GM23338 (cell line): ENCODE results near the gene CAMTA1. TPM values are rescaled to one million over a fixed set of nuclear protein-coding genes. Genes with fewer than 3 reads are reported as not detected.

Experiments
- ATAC-seq: fragments of 200-7000 bp; cut with Tn5 transposase; 3 replicates; pipeline ENCODE4 v1.9.1; 2020
- DNase-seq: peaks from one replicate; pipeline ENCODE4 v3.0.0-alpha.2; 2015; ENCODE audit warnings: low spot score
- H2AFZ ChIP-seq: fragments of 200-600 bp; sonication (generic); 2 replicates; pipeline ENCODE4 v1.8.0; 2016; ENCODE audit warnings: antibody characterized with exemption, mild to moderate bottlenecking, moderate library complexity
- H3F3A ChIP-seq: fragments of 200-600 bp; sonication (generic); replicated peaks from 2 replicates; pipeline ENCODE4 v1.8.0; 2017; ENCODE audit warnings: antibody characterized with exemption, mixed run types, low read depth
- H3K27ac ChIP-seq: fragments of 200-600 bp; sonication (generic); 2 replicates; pipeline ENCODE4 v1.6.1; 2016; ENCODE audit warnings: low read depth
- H3K27me3 ChIP-seq: fragments of 200-600 bp; sonication (generic); 2 replicates; pipeline ENCODE4 v1.8.0; 2016; ENCODE audit warnings: mild to moderate bottlenecking, mixed run types, moderate library complexity; ENCODE audit not compliant: insufficient read depth
- H3K36me3 ChIP-seq: fragments of 200-600 bp; sonication (generic); 2 replicates; pipeline ENCODE4 v1.8.0; 2016; ENCODE audit warnings: mild to moderate bottlenecking; ENCODE audit not compliant: insufficient read depth
- H3K4me1 ChIP-seq: fragments of 200-600 bp; sonication (generic); 2 replicates; pipeline ENCODE4 v1.8.0; 2016; ENCODE audit warnings: mild to moderate bottlenecking, moderate library complexity; ENCODE audit not compliant: insufficient read depth
- H3K4me2 ChIP-seq: fragments of 200-600 bp; sonication (generic); 2 replicates; pipeline ENCODE4 v1.7.1; 2017; ENCODE audit warnings: mixed run types
- H3K4me3 ChIP-seq: fragments of 200-600 bp; sonication (generic); 2 replicates; pipeline ENCODE4 v1.6.1; 2016; ENCODE audit warnings: mixed run types
- H3K79me2 ChIP-seq: fragments of 200-600 bp; sonication (generic); replicated peaks from 2 replicates; pipeline ENCODE4 v1.8.0; 2017; ENCODE audit warnings: mild to moderate bottlenecking; ENCODE audit not compliant: insufficient read depth
- H3K9me2 ChIP-seq: fragments of 200-600 bp; sonication (generic); 2 replicates; pipeline ENCODE4 v1.8.0; 2017; ENCODE audit not compliant: insufficient read depth
- H4K20me1 ChIP-seq: fragments of 200-600 bp; sonication (generic); replicated peaks from 2 replicates; pipeline ENCODE4 v1.8.0; 2017; ENCODE audit warnings: mild to moderate bottlenecking; ENCODE audit not compliant: insufficient read depth
- H3K27ac Mint-ChIP-seq: 2 replicates; pipeline ENCODE4 v1.8.0; 2020; ENCODE audit warnings: inconsistent platforms, mild to moderate bottlenecking, moderate library complexity, mixed read lengths
- H3K27me3 Mint-ChIP-seq: 3 replicates; pipeline ENCODE4 v1.8.0; 2022; ENCODE audit warnings: low read depth, mild to moderate bottlenecking, moderate library complexity, mixed read lengths, inconsistent platforms; ENCODE audit not compliant: insufficient read depth, poor library complexity
- H3K36me3 Mint-ChIP-seq: 3 replicates; pipeline ENCODE4 v1.8.0; 2021; ENCODE audit warnings: low read depth, mild to moderate bottlenecking, inconsistent platforms, moderate library complexity, mixed read lengths
- H3K4me1 Mint-ChIP-seq: 3 replicates; pipeline ENCODE4 v1.8.0; 2020; ENCODE audit warnings: mild to moderate bottlenecking, inconsistent platforms, mixed read lengths
- H3K4me3 Mint-ChIP-seq: 3 replicates; pipeline ENCODE4 v1.8.0; 2021; ENCODE audit warnings: moderate library complexity, mild to moderate bottlenecking, inconsistent platforms, mixed read lengths
- H3K9me3 Mint-ChIP-seq: 3 replicates; pipeline ENCODE4 v1.8.0; 2020; ENCODE audit warnings: moderate library complexity, mild to moderate bottlenecking, inconsistent platforms, mixed read lengths
- EZH2 ChIP-seq: fragments of 200-600 bp; sonication (generic); IDR thresholded peaks from one replicate; pipeline ENCODE4 v1.8.0; 2017; ENCODE audit warnings: antibody characterized with exemption, mild to moderate bottlenecking, low read depth; ENCODE audit not compliant: unreplicated experiment
- EZH2phosphoT487 ChIP-seq: fragments of 200-600 bp; sonication (generic); IDR thresholded peaks from one replicate; pipeline ENCODE4 v1.8.1; 2018; ENCODE audit warnings: antibody characterized with exemption; ENCODE audit not compliant: unreplicated experiment
- JUNB ChIP-seq: IDR thresholded peaks from one replicate; pipeline ENCODE4 v1.6.1; 2016; ENCODE audit warnings: antibody characterized with exemption; ENCODE audit not compliant: unreplicated experiment
- STAT1 ChIP-seq: IDR thresholded peaks from one replicate; pipeline ENCODE4 v1.6.1; 2016; ENCODE audit warnings: antibody characterized with exemption; ENCODE audit not compliant: unreplicated experiment
- ZNF462 ChIP-seq: fragments of 250-450 bp; sonication (Bioruptor Pico); IDR thresholded peaks from 2 replicates; pipeline ENCODE4 v1.5.0; 2020; ENCODE audit warnings: mild to moderate bottlenecking, moderate library complexity
- polyA plus RNA-seq: library from polyadenylated mRNA; unstranded; fragments of >200 nt; fragmentation: Nextera tagmentation; extraction: Ambion mirVana; gene quantifications from 2 replicates; pipeline ENCODE4 v1.2.1, GENCODE V29; 2016
- total RNA-seq: library from RNA; depleted of rRNA; stranded (reverse); fragments of >200 nt; shearing (Covaris generic); gene quantifications from 2 replicates; pipeline ENCODE4 v1.2.3, GENCODE V29; 2014

Gene CAMTA1
- total and polyA plus RNA-seq, 2 experiments from 2014 or later = 115 to 519 TPM

GRCh38 chr1:7365706-7366105 is 580.5 kb downstream of the CAMTA1 start:
- Mint-ChIP-seq H3K4me1 (no peaks in the 10 kb centered on the region), H3K27me3 (peaks cover 3% of the 10 kb centered on the region), H3K27ac (no peak overlapping the region), H3K9me3 (no peaks in the 10 kb centered on the region), H3K4me3 (no peak overlapping the region), H3K36me3 (no peaks in the 10 kb centered on the region)
- H2AFZ ChIP-seq = no peak overlapping the region
- DNase-seq (no peak), ATAC-seq (no peak)
- H3F3A ChIP-seq = no peaks in the 10 kb centered on the region
- H3K27ac ChIP-seq = no peak overlapping the region
- peaks cover 18% of the 10 kb centered on the region; the same call in 1 of the 2 replicates for H3K9me2 ChIP-seq
- no peak overlapping the region for H3K4me3 ChIP-seq
- TF ChIP-seq EZH2phosphoT487 = no peak
- no peak for TF ChIP-seq ZNF462
- no peaks in the 10 kb centered on the region for H3K36me3 ChIP-seq
- no peaks in the 10 kb centered on the region for H4K20me1 ChIP-seq
- no peaks in the 10 kb centered on the region for H3K27me3 ChIP-seq
- H3K79me2 ChIP-seq = no peaks in the 10 kb centered on the region
- H3K4me2 ChIP-seq = no peak overlapping the region
- no peaks in the 10 kb centered on the region for H3K4me1 ChIP-seq

GRCh38 chr1:7366286-7366954 is 581.2 kb downstream of the CAMTA1 start:
- Histone ChIP-seq H3K27me3 (no peaks in the 10 kb centered on the region), H3K4me1 (no peaks in the 10 kb centered on the region), H3F3A (no peaks in the 10 kb centered on the region), H3K4me2 (no peak overlapping the region), H4K20me1 (no peaks in the 10 kb centered on the region), H3K27ac (no peak overlapping the region), H3K9me2 (peaks cover 14% of the 10 kb centered on the region; the same call in 1 of the 2 replicates), H3K79me2 (no peaks in the 10 kb centered on the region), H3K36me3 (no peaks in the 10 kb centered on the region), H2AFZ (no peak overlapping the region), H3K4me3 (no peak overlapping the region)
- Mint-ChIP-seq H3K4me3 (no peak overlapping the region), H3K36me3 (no peaks in the 10 kb centered on the region), H3K27ac (no peak overlapping the region), H3K4me1 (no peaks in the 10 kb centered on the region), H3K27me3 (peaks cover 5% of the 10 kb centered on the region), H3K9me3 (no peaks in the 10 kb centered on the region)
- ATAC-seq (no peak), DNase-seq (no peak)
- TF ChIP-seq EZH2 = no peak
- TF ChIP-seq ZNF462 = no peak
- TF ChIP-seq STAT1 = no peak
- TF ChIP-seq EZH2phosphoT487 = no peak
- no peak for TF ChIP-seq JUNB
